Measurements from ENCODE around the gene HEBP1. TPM values are rescaled to one million over a fixed set of nuclear protein-coding genes. Genes with fewer than 3 reads are reported as not detected.
A peak's percentile ranks its signal among the peaks of the same experiment; 100 is the strongest.

Gene HEBP1
- total and polyA plus RNA-seq, 2 donors from 2014 or later, result 66.8 to 142 TPM

- Histone ChIP-seq H3K9ac (ENCODE audit: low read length in 3 of 3) (no peak overlapping the region), H3K4me3 (ENCODE audit: low read length in 3 of 3) (no peak overlapping the region), H3K27me3 (ENCODE audit: control insufficient read depth, insufficient read depth, low read length) (no peaks in the 10 kb centered on the region), H3K36me3 (ENCODE audit: control insufficient read depth in 2 of 3, insufficient read depth in 3 of 3, low read length in 3 of 3) (peaks cover 3 to 28% (median 23%) of the 10 kb centered on the region in 3 donors), H3K4me1 (ENCODE audit: control insufficient read depth in 2 of 3, insufficient read depth in 2 of 3, low read depth in 1 of 3, low read length in 3 of 3) (no peaks in the 10 kb centered on the region), H3K9me3 (ENCODE audit: control insufficient read depth in 2 of 3, insufficient read depth in 1 of 3, low read length in 3 of 3) (no peaks in the 10 kb centered on the region), H3K27ac (ENCODE audit: low read depth in 2 of 2, low read length in 2 of 2) (no peak overlapping the region)
- DNase-seq, result peak in 2 of 5 donors; percentile 54 to 70
- intact Hi-C loops (cut with DNase I), result loop anchor here (10.0 kb wide), 1 partner anchor 65 kb away; no protein-coding TSS in a partner anchor
- TF ChIP-seq CTCF (IDR thresholded peaks at IDR 0.05; ENCODE audit: borderline replicate concordance, extremely low read depth, insufficient read depth), result no peak
- FAIRE-seq, result no peak
Observed at GRCh38 chr12:12979731-12980259, 20.3 kb downstream of the HEBP1 start.

GRCh38 chr12:12979126-12979525 lies 20.9 kb downstream of the HEBP1 start:
- DNase-seq (no peak), FAIRE-seq (no peak)
- Histone ChIP-seq H3K27me3 (ENCODE audit: control insufficient read depth, insufficient read depth, low read length) (no peaks in the 10 kb centered on the region), H3K9me3 (ENCODE audit: control insufficient read depth in 2 of 3, insufficient read depth in 1 of 3, low read length in 3 of 3) (no peaks in the 10 kb centered on the region), H3K9ac (ENCODE audit: low read length in 3 of 3) (no peak overlapping the region), H3K4me3 (ENCODE audit: low read length in 3 of 3) (no peak overlapping the region), H3K4me1 (ENCODE audit: control insufficient read depth in 2 of 3, insufficient read depth in 2 of 3, low read depth in 1 of 3, low read length in 3 of 3) (no peaks in the 10 kb centered on the region), H3K36me3 (ENCODE audit: control insufficient read depth in 2 of 3, insufficient read depth in 3 of 3, low read length in 3 of 3) (peaks cover 7 to 33% (median 21%) of the 10 kb centered on the region in 3 donors), H3K27ac (ENCODE audit: low read depth in 2 of 2, low read length in 2 of 2) (no peak overlapping the region)
- intact Hi-C loops (cut with DNase I), result no loop called here
- TF ChIP-seq CTCF (IDR thresholded peaks at IDR 0.05; ENCODE audit: borderline replicate concordance, extremely low read depth, insufficient read depth), result no peak

GRCh38 chr12:12977231-12977630 lies 22.8 kb downstream of the HEBP1 start:
- FAIRE-seq (no peak), DNase-seq (no peak)
- Histone ChIP-seq H3K36me3 (ENCODE audit: control insufficient read depth in 2 of 3, insufficient read depth in 3 of 3, low read length in 3 of 3) (peaks cover 15 to 50% (median 31%) of the 10 kb centered on the region in 3 donors), H3K4me1 (ENCODE audit: control insufficient read depth in 2 of 3, insufficient read depth in 2 of 3, low read depth in 1 of 3, low read length in 3 of 3) (no peaks in the 10 kb centered on the region), H3K27me3 (ENCODE audit: control insufficient read depth, insufficient read depth, low read length) (no peaks in the 10 kb centered on the region), H3K27ac (ENCODE audit: low read depth in 2 of 2, low read length in 2 of 2) (no peak overlapping the region), H3K9me3 (ENCODE audit: control insufficient read depth in 2 of 3, insufficient read depth in 1 of 3, low read length in 3 of 3) (peaks cover 0 to 7% (median 6%) of the 10 kb centered on the region in 3 donors), H3K4me3 (ENCODE audit: low read length in 3 of 3) (no peak overlapping the region), H3K9ac (ENCODE audit: low read length in 3 of 3) (no peak overlapping the region)
- TF ChIP-seq CTCF (IDR thresholded peaks at IDR 0.05; ENCODE audit: borderline replicate concordance, extremely low read depth, insufficient read depth), result no peak
- intact Hi-C loops (cut with DNase I), result no loop called here

GRCh38 chr12:12976366-12976765 lies 23.7 kb downstream of the HEBP1 start:
- DNase-seq (no peak), FAIRE-seq (no peak)
- H3K27me3 ChIP-seq (ENCODE audit: control insufficient read depth, insufficient read depth, low read length), result no peaks in the 10 kb centered on the region
- no peaks in the 10 kb centered on the region for H3K4me1 ChIP-seq (ENCODE audit: control insufficient read depth in 2 of 3, insufficient read depth in 2 of 3, low read depth in 1 of 3, low read length in 3 of 3)
- peaks cover 0 to 7% (median 6%) of the 10 kb centered on the region in 3 donors for H3K9me3 ChIP-seq (ENCODE audit: control insufficient read depth in 2 of 3, insufficient read depth in 1 of 3, low read length in 3 of 3)
- intact Hi-C loops (cut with DNase I), result no loop called here
- no peak overlapping the region for H3K9ac ChIP-seq (ENCODE audit: low read length in 3 of 3)
- H3K36me3 ChIP-seq (ENCODE audit: control insufficient read depth in 2 of 3, insufficient read depth in 3 of 3, low read length in 3 of 3), result peaks cover 15 to 53% (median 28%) of the 10 kb centered on the region in 3 donors
- TF ChIP-seq CTCF (IDR thresholded peaks at IDR 0.05; ENCODE audit: borderline replicate concordance, extremely low read depth, insufficient read depth), result no peak
- H3K27ac ChIP-seq (ENCODE audit: low read depth in 2 of 2, low read length in 2 of 2), result no peak overlapping the region
- no peak overlapping the region for H3K4me3 ChIP-seq (ENCODE audit: low read length in 3 of 3)
